ENCODE measurements around the gene FKRP. TPM values are rescaled to one million over a fixed set of nuclear protein-coding genes. Genes with fewer than 3 reads are reported as not detected.

Gene FKRP
- total and polyA plus RNA-seq, 2 of the 13 experiments (the other 11 are each of a cell fraction or from before 2014, with no cell fraction given): 7.3 to 9.8 TPM

- no peak for TF ChIP-seq ZNF724P (CRISPR knock-in tag; IDR thresholded peaks at IDR 0.05; ENCODE audit: borderline replicate concordance)
- TF ChIP-seq DMTF1 (CRISPR knock-in tag; IDR thresholded peaks at IDR 0.05): no peak
- peak; percentile 91 for TF ChIP-seq GATA4 (IDR thresholded peaks at IDR 0.05; ENCODE audit: borderline replicate concordance, low read depth)
- peak; percentile 82; the same call in 1 of the 2 replicates for TF ChIP-seq FOXK1 (CRISPR knock-in tag; IDR thresholded peaks at IDR 0.05; ENCODE audit: borderline replicate concordance, low read depth)
- TF ChIP-seq ETV5 (CRISPR knock-in tag; IDR thresholded peaks at IDR 0.05; ENCODE audit: borderline replicate concordance): peak; percentile 78
- TF ChIP-seq CBX5 (CRISPR knock-in tag; IDR thresholded peaks at IDR 0.05; ENCODE audit: borderline replicate concordance): peak; percentile 54; the same call in 1 of the 2 replicates
- TF ChIP-seq ZFP1 (CRISPR knock-in tag; IDR thresholded peaks at IDR 0.05): peak; percentile 85; the same call in 1 of the 2 replicates
- peak; percentile 24 for TF ChIP-seq IKZF4 (CRISPR knock-in tag; IDR thresholded peaks at IDR 0.05; ENCODE audit: borderline replicate concordance, low read depth, not compliant biosample characterization)
- peak; percentile 95 for TF ChIP-seq MYC (CRISPR knock-in tag; IDR thresholded peaks at IDR 0.05; ENCODE audit: borderline replicate concordance)
- no peak for TF ChIP-seq GZF1 (CRISPR knock-in tag; IDR thresholded peaks at IDR 0.05)
- no peak for TF ChIP-seq ZNF260 (CRISPR knock-in tag; IDR thresholded peaks at IDR 0.05; ENCODE audit: borderline replicate concordance, low read depth)
- TF ChIP-seq ZBTB10 (CRISPR knock-in tag; IDR thresholded peaks at IDR 0.05; ENCODE audit: borderline replicate concordance): no peak
- no peak for TF ChIP-seq HCFC1 (IDR thresholded peaks at IDR 0.05; ENCODE audit: low read depth, low read length)
- TF ChIP-seq RBAK (CRISPR knock-in tag; IDR thresholded peaks at IDR 0.05): no peak
- TF ChIP-seq ZNF138 (CRISPR knock-in tag; IDR thresholded peaks at IDR 0.05; ENCODE audit: low read depth): no peak
- TF ChIP-seq CHD2 (IDR thresholded peaks at IDR 0.05; ENCODE audit: low read depth, low read length): peak; percentile 19; the same call in 1 of the 2 replicates
- TF ChIP-seq ZSCAN9 (CRISPR knock-in tag; IDR thresholded peaks at IDR 0.05; ENCODE audit: borderline replicate concordance): peak; percentile 92
- peak; percentile 25 for TF ChIP-seq PATZ1 (CRISPR knock-in tag; IDR thresholded peaks at IDR 0.05)
- no peak for TF ChIP-seq ZMYM3 (CRISPR knock-in tag; IDR thresholded peaks at IDR 0.05)
- TF ChIP-seq XBP1 (CRISPR knock-in tag; IDR thresholded peaks at IDR 0.05): no peak; the same call in 1 of the 2 replicates
- TF ChIP-seq CBX1 (IDR thresholded peaks at IDR 0.05; ENCODE audit: low read depth): peak; percentile 68
- TF ChIP-seq MED1 (CRISPR knock-in tag; IDR thresholded peaks at IDR 0.05): peak; percentile 39; the same call in 1 of the 2 replicates
- no peak; the same call in 1 of the 2 replicates for TF ChIP-seq ZC3H4 (CRISPR knock-in tag; IDR thresholded peaks at IDR 0.05; ENCODE audit: borderline replicate concordance)
- no peak for TF ChIP-seq TBX3 (IDR thresholded peaks at IDR 0.05; ENCODE audit: borderline replicate concordance)
These were observed 42.6 kb downstream of the FKRP start, which contains the start of gene SLC1A5 (continued) for GRCh38 chr19:46788262-46788967.
